SU-DHL-6 (cell line): ENCODE results near the gene MYL3.

Experiments used
- H2AFZ ChIP-seq: fragments of 200-600 bp; sonication (generic); 2 replicates; pipeline ENCODE4 v1.6.1; 2014; ENCODE audit warnings: low read depth, mild to moderate bottlenecking, moderate library complexity, mixed read lengths, antibody characterized with exemption, low read length; ENCODE audit not compliant: severe bottlenecking
- H3F3A ChIP-seq: fragments of 200-600 bp; shearing (Covaris generic); 2 replicates; pipeline ENCODE4 v1.6.0; 2016; ENCODE audit warnings: antibody characterized with exemption, mild to moderate bottlenecking; ENCODE audit not compliant: insufficient read depth
- H3K27ac ChIP-seq: fragments of 200-600 bp; sonication (generic); 2 replicates; pipeline ENCODE4 v1.5.1; 2016; ENCODE audit warnings: low read depth, mild to moderate bottlenecking, low read length, moderate library complexity, mixed read lengths
- H3K27me3 ChIP-seq: fragments of 200-600 bp; sonication (generic), shearing (Covaris generic); 2 replicates; pipeline ENCODE4 v1.6.0; 2014; ENCODE audit warnings: mild to moderate bottlenecking, low read length
- H3K36me3 ChIP-seq: fragments of 200-600 bp; sonication (generic); 2 replicates; pipeline ENCODE4 v1.6.1; 2014; ENCODE audit warnings: mild to moderate bottlenecking, low read length, mixed read lengths
- H3K4me2 ChIP-seq: fragments of 300-600, 200-600 bp; shearing (Covaris generic), sonication (generic); 2 replicates; pipeline ENCODE4 v1.6.0; 2014; ENCODE audit warnings: low read length, low read depth, mild to moderate bottlenecking; ENCODE audit not compliant: poor library complexity, severe bottlenecking
- H3K4me3 ChIP-seq: fragments of 200-600 bp; sonication (generic); 2 replicates; pipeline ENCODE4 v1.5.1; 2014; ENCODE audit warnings: antibody characterized with exemption, low read length, mild to moderate bottlenecking, mixed read lengths; ENCODE audit not compliant: insufficient read depth, poor library complexity, severe bottlenecking
- H3K79me2 ChIP-seq: fragments of 200-600 bp; sonication (generic); 2 replicates; pipeline ENCODE4 v1.6.1; 2014; ENCODE audit warnings: mild to moderate bottlenecking, low read length, moderate library complexity; ENCODE audit not compliant: insufficient read depth
- H3K9ac ChIP-seq: fragments of 200-600 bp; sonication (generic); 2 replicates; pipeline ENCODE4 v1.7.0; 2014; ENCODE audit warnings: mild to moderate bottlenecking, low read length
- H3K9me2 ChIP-seq: fragments of 200-600 bp; sonication (generic); replicated peaks from 2 replicates; pipeline ENCODE4 v1.6.1; 2014; ENCODE audit warnings: low read length; ENCODE audit not compliant: insufficient read depth
- H3K9me3 ChIP-seq: fragments of 200-600 bp; sonication (generic); 2 replicates; pipeline ENCODE4 v1.6.1; 2014; ENCODE audit warnings: low read length, mixed read lengths; ENCODE audit not compliant: insufficient read depth
- H4K20me1 ChIP-seq: fragments of 200-600 bp; sonication (generic); 2 replicates; pipeline ENCODE4 v1.6.1; 2014; ENCODE audit warnings: low read depth, mild to moderate bottlenecking, antibody characterized with exemption, low read length, moderate library complexity, mixed read lengths
- CTCF ChIP-seq: fragments of 200-600 bp; sonication (generic); IDR thresholded peaks from one replicate; pipeline ENCODE4 v1.5.1; 2017; ENCODE audit warnings: antibody characterized with exemption, mild to moderate bottlenecking, low read length, moderate library complexity; ENCODE audit not compliant: insufficient read depth, poor library complexity, severe bottlenecking
- EZH2phosphoT487 ChIP-seq: fragments of 200-600 bp; sonication (generic), shearing (Covaris generic); conservative IDR thresholded peaks from 2 replicates; pipeline ENCODE4 v1.6.1; 2018; ENCODE audit warnings: mild to moderate bottlenecking, antibody characterized with exemption, low read length, moderate library complexity, mixed read lengths

The MYL3 gene

GRCh38 chr3:46907960-46908293, 44.7 kb upstream of the MYL3 start:
- Histone ChIP-seq H3K27ac (no peak overlapping the region), H3K9ac (no peak overlapping the region), H4K20me1 (no peaks in the 10 kb centered on the region), H3K4me2 (no peak overlapping the region), H3K9me3 (no peaks in the 10 kb centered on the region), H3K79me2 (no peaks in the 10 kb centered on the region), H3K4me3 (no peak overlapping the region), H3K27me3 (no peaks in the 10 kb centered on the region), H3K36me3 (no peaks in the 10 kb centered on the region), H3F3A (peaks cover 16% of the 10 kb centered on the region), H3K9me2 (no peaks in the 10 kb centered on the region), H2AFZ (no peak overlapping the region)
- TF ChIP-seq EZH2phosphoT487 (no peak), CTCF (no peak)

- Histone ChIP-seq H3K4me2 (no peak overlapping the region), H3F3A (peaks cover 10% of the 10 kb centered on the region; the same call in 1 of the 2 replicates), H3K27ac (no peak overlapping the region), H3K9me2 (no peaks in the 10 kb centered on the region), H3K79me2 (no peaks in the 10 kb centered on the region), H3K9ac (no peak overlapping the region), H2AFZ (no peak overlapping the region), H3K9me3 (no peaks in the 10 kb centered on the region), H3K27me3 (no peaks in the 10 kb centered on the region), H3K36me3 (no peaks in the 10 kb centered on the region), H4K20me1 (no peaks in the 10 kb centered on the region), H3K4me3 (no peak overlapping the region)
- TF ChIP-seq EZH2phosphoT487 = no peak
- TF ChIP-seq CTCF = no peak
Measured at GRCh38 chr3:46907271-46907670, 44.0 kb upstream of the MYL3 start.

GRCh38 chr3:46906471-46907058, 43.3 kb upstream of the MYL3 start:
- Histone ChIP-seq H3K79me2 (no peaks in the 10 kb centered on the region), H3K4me3 (no peak overlapping the region), H3K9me2 (no peaks in the 10 kb centered on the region), H3K9ac (no peak overlapping the region), H3K36me3 (no peaks in the 10 kb centered on the region), H3K27me3 (no peaks in the 10 kb centered on the region), H3K9me3 (no peaks in the 10 kb centered on the region), H2AFZ (no peak overlapping the region), H4K20me1 (no peaks in the 10 kb centered on the region), H3K27ac (no peak overlapping the region), H3K4me2 (no peak overlapping the region), H3F3A (peaks cover 7% of the 10 kb centered on the region; the same call in 1 of the 2 replicates)
- TF ChIP-seq CTCF (no peak), EZH2phosphoT487 (no peak)
